Uterus (tissue), 2 donors: ENCODE results near the gene CTCFL.

ENCODE experiments used
- POLR2A ChIP-seq, 2 donors: fragments of 450-650 bp; IDR thresholded peaks; one replicate each; pipeline ENCODE4 v1.6.1; 2016; ENCODE audit warnings: antibody characterized with exemption in 2 of 2, mild to moderate bottlenecking in 1 of 2, moderate library complexity in 1 of 2
- TF ChIP-seq, protein P1 (sequence below), 4 experiments: fragments of 200-600 bp in 2 of 4; fragments of 450-650 bp in 2 of 4; sonication (generic) in 2 of 4; IDR thresholded peaks; one replicate each; pipeline ENCODE4 v1.5.1; 2016 to 2019; ENCODE audit warnings: antibody characterized with exemption in 4 of 4, mild to moderate bottlenecking in 2 of 4, moderate library complexity in 1 of 4

DNA sequence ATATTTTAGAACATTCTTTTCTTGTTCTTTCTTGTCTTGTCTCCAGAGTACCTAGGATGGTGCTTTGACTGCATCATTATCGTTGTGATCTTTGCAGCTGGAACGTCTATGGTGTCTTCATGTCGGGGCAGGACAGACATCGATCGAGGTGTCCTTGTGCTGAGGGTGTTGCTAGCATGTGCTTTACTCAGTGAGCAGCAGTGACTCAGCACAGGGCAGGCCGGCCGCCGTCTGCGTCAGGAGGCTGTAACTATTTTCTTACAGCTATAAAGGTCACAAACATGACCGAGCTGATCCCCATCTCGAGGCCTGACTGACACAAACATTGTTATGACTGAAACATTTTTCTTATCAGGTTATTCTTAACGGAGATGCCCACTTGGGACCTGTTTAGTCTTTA lies 14.9 kb upstream of the CTCFL start:
- TF ChIP-seq, protein P1, sequence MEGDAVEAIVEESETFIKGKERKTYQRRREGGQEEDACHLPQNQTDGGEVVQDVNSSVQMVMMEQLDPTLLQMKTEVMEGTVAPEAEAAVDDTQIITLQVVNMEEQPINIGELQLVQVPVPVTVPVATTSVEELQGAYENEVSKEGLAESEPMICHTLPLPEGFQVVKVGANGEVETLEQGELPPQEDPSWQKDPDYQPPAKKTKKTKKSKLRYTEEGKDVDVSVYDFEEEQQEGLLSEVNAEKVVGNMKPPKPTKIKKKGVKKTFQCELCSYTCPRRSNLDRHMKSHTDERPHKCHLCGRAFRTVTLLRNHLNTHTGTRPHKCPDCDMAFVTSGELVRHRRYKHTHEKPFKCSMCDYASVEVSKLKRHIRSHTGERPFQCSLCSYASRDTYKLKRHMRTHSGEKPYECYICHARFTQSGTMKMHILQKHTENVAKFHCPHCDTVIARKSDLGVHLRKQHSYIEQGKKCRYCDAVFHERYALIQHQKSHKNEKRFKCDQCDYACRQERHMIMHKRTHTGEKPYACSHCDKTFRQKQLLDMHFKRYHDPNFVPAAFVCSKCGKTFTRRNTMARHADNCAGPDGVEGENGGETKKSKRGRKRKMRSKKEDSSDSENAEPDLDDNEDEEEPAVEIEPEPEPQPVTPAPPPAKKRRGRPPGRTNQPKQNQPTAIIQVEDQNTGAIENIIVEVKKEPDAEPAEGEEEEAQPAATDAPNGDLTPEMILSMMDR (IDR thresholded peaks at IDR 0.05): no peak
- no peak for TF ChIP-seq POLR2A (IDR thresholded peaks at IDR 0.05)
